ENCODE data around the gene CILP2.

GRCh38 chr19:19571071-19571786 lies 33.2 kb downstream of the CILP2 start:
- no peak for TF ChIP-seq MAX (IDR thresholded peaks at IDR 0.05)
- no peak for TF ChIP-seq CTCF (IDR thresholded peaks at IDR 0.05; ENCODE audit: low read depth, low read length, missing input control)
- no peak for TF ChIP-seq YY1 (IDR thresholded peaks at IDR 0.05)

All from liver (tissue), 2 donors.